SK-N-SH (cell line): ENCODE measurements around the gene AGAP9. TPM values are rescaled to one million over a fixed set of nuclear protein-coding genes. Genes with fewer than 3 reads are reported as not detected.

Experiments
- CTCF ChIA-PET: fragments of 300-600, 350-600 bp; formaldehyde crosslinking; extraction: SDS; loops from one replicate; lab custom pipeline; 2021; lab: Yijun Ruan, JAX
- POLR2A ChIA-PET: fragments of 350-600 bp; sonication (Branson Sonifier 250); formaldehyde crosslinking; extraction: SDS; loops from one replicate; lab custom pipeline; 2020; ENCODE audit warnings: antibody characterized with exemption, inconsistent platforms; lab: Yijun Ruan, JAX
- DNase-seq: peaks from one replicate; pipeline ENCODE4 v3.0.0; 2012
- H2AFZ ChIP-seq: fragments of 200-600 bp; sonication (generic); 2 replicates; pipeline ENCODE4 v1.8.1; 2016; ENCODE audit warnings: antibody characterized with exemption, mild to moderate bottlenecking, low read depth
- H3F3A ChIP-seq: fragments of 200-600 bp; sonication (generic); replicated peaks from 2 replicates; pipeline ENCODE3; 2016; ENCODE audit warnings: antibody characterized with exemption, mild to moderate bottlenecking; ENCODE audit not compliant: insufficient read depth
- H3K27ac ChIP-seq, 2 experiments: fragments of 200-500 bp in 1 of 2; fragments of 200-600 bp in 1 of 2; sonication (Bioruptor generic) in 1 of 2; sonication (generic), shearing (Covaris generic) in 1 of 2; 2 replicates each; pipeline versions ENCODE4 v1.5.1 to v1.6.1; 2014 to 2016; ENCODE audit warnings: low read depth in 2 of 2, inconsistent platforms in 1 of 2, low read length in 1 of 2, mild to moderate bottlenecking in 1 of 2, mixed read lengths in 1 of 2
- H3K27me3 ChIP-seq: fragments of 200-600 bp; sonication (generic), shearing (Covaris generic); 2 replicates; pipeline ENCODE4 v1.6.1; 2016; ENCODE audit warnings: mixed run types; ENCODE audit not compliant: insufficient read depth
- H3K36me3 ChIP-seq, 2 experiments: fragments of 200-500 bp in 1 of 2; fragments of 200-600 bp in 1 of 2; sonication (Bioruptor generic) in 1 of 2; sonication (generic) in 1 of 2; replicated peaks in 1 of 2; 2 replicates each; pipeline versions ENCODE3 to v1.5.1; 2014 to 2016; ENCODE audit warnings: low read length in 1 of 2, mild to moderate bottlenecking in 1 of 2; ENCODE audit not compliant: insufficient read depth in 2 of 2, control insufficient read depth in 1 of 2
- H3K4me1 ChIP-seq, 2 experiments: fragments of 200-500 bp in 1 of 2; fragments of 200-600 bp in 1 of 2; sonication (Bioruptor generic) in 1 of 2; sonication (generic), shearing (Covaris generic) in 1 of 2; 2 replicates each; pipeline versions ENCODE4 v1.5.1 to v1.6.1; 2014 to 2016; ENCODE audit warnings: low read depth in 1 of 2, low read length in 1 of 2, mixed run types in 1 of 2; ENCODE audit not compliant: insufficient read depth in 2 of 2, control insufficient read depth in 1 of 2
- H3K4me2 ChIP-seq: fragments of 200-600 bp; sonication (generic), shearing (Covaris generic); 2 replicates; pipeline ENCODE4 v1.6.1; 2017; ENCODE audit warnings: mixed run types
- H3K4me3 ChIP-seq, 2 experiments: fragments of 200-500 bp in 1 of 2; fragments of 200-600 bp in 1 of 2; sonication (Bioruptor generic) in 1 of 2; sonication (generic), shearing (Covaris generic) in 1 of 2; 2 replicates each; pipeline versions ENCODE4 v1.5.1 to v1.8.1; 2014 to 2016; ENCODE audit warnings: low read depth in 2 of 2, inconsistent platforms in 1 of 2, low read length in 1 of 2, mild to moderate bottlenecking in 1 of 2, mixed read lengths in 1 of 2, moderate library complexity in 1 of 2
- H3K79me2 ChIP-seq: fragments of 200-600 bp; sonication (generic); 2 replicates; pipeline ENCODE4 v1.8.1; 2017; ENCODE audit warnings: mild to moderate bottlenecking; ENCODE audit not compliant: insufficient read depth
- H3K9ac ChIP-seq: fragments of 200-600 bp; sonication (generic); 2 replicates; pipeline ENCODE4 v1.6.1; 2017; ENCODE audit warnings: mixed run types
- H3K9me2 ChIP-seq: fragments of 200-600 bp; sonication (generic); 2 replicates; pipeline ENCODE4 v1.6.1; 2017; ENCODE audit warnings: mixed run types
- H3K9me3 ChIP-seq: fragments of 200-600 bp; sonication (generic); 2 replicates; pipeline ENCODE4 v1.6.1; 2017; ENCODE audit warnings: mixed run types, mild to moderate bottlenecking, moderate library complexity
- H4K20me1 ChIP-seq: fragments of 200-600 bp; sonication (generic); 2 replicates; pipeline ENCODE4 v1.6.1; 2017; ENCODE audit warnings: mild to moderate bottlenecking, mixed run types; ENCODE audit not compliant: insufficient read depth
- CHD2 ChIP-seq: fragments of 150-350 bp; IDR thresholded peaks from 2 replicates; pipeline ENCODE4 v1.6.1; 2018; ENCODE audit warnings: low read length; ENCODE audit not compliant: partially characterized antibody
- EP300 ChIP-seq, 2 experiments: IDR thresholded peaks; 2 replicates each; pipeline versions ENCODE4 v1.4.0 to v1.6.1; 2012; ENCODE audit warnings: borderline replicate concordance in 1 of 2, low read depth in 1 of 2, low read length in 1 of 2
- EZH2phosphoT487 ChIP-seq: fragments of 200-600 bp; sonication (generic); IDR thresholded peaks from 2 replicates; pipeline ENCODE4 v1.6.1; 2017; ENCODE audit warnings: low read depth, mixed run types, mild to moderate bottlenecking, antibody characterized with exemption, moderate library complexity, borderline replicate concordance
- JUND ChIP-seq: IDR thresholded peaks from 2 replicates; pipeline ENCODE4 v1.4.0; 2012
- MEF2A ChIP-seq: IDR thresholded peaks from 2 replicates; pipeline ENCODE4 v1.4.0; 2012; ENCODE audit warnings: low read depth, borderline replicate concordance
- NFIC ChIP-seq: IDR thresholded peaks from 2 replicates; pipeline ENCODE4 v1.4.0; 2012; ENCODE audit warnings: borderline replicate concordance
- POLR2AphosphoS5 ChIP-seq: IDR thresholded peaks from 2 replicates; pipeline ENCODE4 v1.6.1; 2012; ENCODE audit warnings: low read depth, low read length
- RFX5 ChIP-seq: IDR thresholded peaks from 2 replicates; pipeline ENCODE4 v1.6.1; 2012; ENCODE audit warnings: mild to moderate bottlenecking, improper control_type of control experiment, low read length
- TAF1 ChIP-seq: IDR thresholded peaks from 2 replicates; pipeline ENCODE4 v1.6.1; 2012; ENCODE audit warnings: low read depth, mild to moderate bottlenecking, low read length, moderate library complexity, borderline replicate concordance
- USF2 ChIP-seq: fragments of 150-350 bp; IDR thresholded peaks from 2 replicates; pipeline ENCODE4 v1.6.1; 2017; ENCODE audit warnings: antibody characterized with exemption, low read length, low read depth, borderline replicate concordance
- WGBS: methylation state at CpG from one replicate; pipeline ENCODE4 v1.1.6; 2017; ENCODE audit warnings: low lambda C conversion rate; 5-methylcytosine and 5-hydroxymethylcytosine counted together
- polyA plus RNA-seq, 3 experiments: library from polyadenylated mRNA; depleted of rRNA; stranded (reverse); fragments of >200 nt; gene quantifications; 2 replicates each; pipeline ENCODE4 v1.2.3, GENCODE V29; 2012
- small RNA-seq, 7 experiments: library from RNA; depleted of rRNA; stranded (forward); fragments of <200 nt; gene quantifications; one replicate each; pipeline ENCODE3, GENCODE V24; 2012
- TF ChIP-seq, protein P1 (sequence below): IDR thresholded peaks from 2 replicates; pipeline ENCODE4 v1.4.0; 2012; ENCODE audit warnings: low read depth
- TF ChIP-seq, protein P2 (sequence below): fragments of 150-350 bp; IDR thresholded peaks from 2 replicates; pipeline ENCODE4 v1.6.1; 2016; ENCODE audit warnings: mild to moderate bottlenecking, low read depth, low read length

AGAP9 gene
- polyA plus RNA-seq, 1 of the 3 experiments (the other 2 are of a cell fraction): 9.1 TPM

DNA sequence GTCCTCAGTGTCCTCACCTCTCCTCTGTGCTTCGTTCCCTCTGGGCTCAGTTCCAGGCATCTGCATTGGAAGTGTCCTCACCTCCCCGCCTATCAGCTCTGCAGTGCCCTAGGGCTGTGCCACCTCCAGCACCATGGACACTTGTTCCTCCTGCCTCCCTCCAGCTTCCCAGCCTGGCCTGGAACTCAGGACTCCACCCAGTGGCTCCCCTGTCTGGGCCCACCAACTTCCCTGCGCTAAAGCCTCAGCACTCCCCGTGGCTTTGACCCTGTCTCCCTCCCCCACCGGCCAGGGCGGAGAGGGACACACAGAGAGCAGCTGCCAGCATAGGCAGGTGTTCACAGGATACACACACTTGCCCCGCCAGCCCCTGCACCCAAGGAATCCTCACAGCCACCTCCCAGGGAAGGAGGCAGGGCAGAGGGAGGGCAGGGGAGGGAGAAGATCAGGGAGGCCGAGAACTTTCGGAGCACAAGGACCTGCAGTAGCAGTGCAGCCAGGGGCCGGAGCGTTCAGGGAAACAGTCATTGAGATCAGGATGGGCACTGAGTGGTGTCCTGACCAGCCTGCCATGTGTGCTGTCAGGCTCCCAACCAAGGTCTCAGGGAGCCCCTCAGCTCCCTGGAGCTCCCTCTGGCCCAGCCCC is 70.8 kb downstream of the AGAP9 start:
- WGBS: 71% methylated on average over 8 of the region's 11 CpGs
- H3K4me2 ChIP-seq: no peak overlapping the region
- H3K36me3 ChIP-seq: no peaks in the 10 kb centered on the region
- POLR2A ChIA-PET: interaction anchor here (0.6 kb wide), 1 partner anchor 47 kb away, joined by 5 read pairs; no protein-coding TSS in a partner anchor
- H3K9me2 ChIP-seq: no peaks in the 10 kb centered on the region
- H3K27me3 ChIP-seq: no peaks in the 10 kb centered on the region
- no peaks in the 10 kb centered on the region for H3F3A ChIP-seq
- CTCF ChIA-PET: no interaction called here
- DNase-seq: peak; percentile 30
- H4K20me1 ChIP-seq: no peaks in the 10 kb centered on the region
- H3K79me2 ChIP-seq: no peaks in the 10 kb centered on the region
- peaks cover 0 to 11% of the 10 kb centered on the region in 2 experiments; a peak in 1 of 4 replicates for H3K4me1 ChIP-seq
- H3K9me3 ChIP-seq: no peaks in the 10 kb centered on the region
- H3K27ac ChIP-seq: no peak overlapping the region
- TF ChIP-seq POLR2AphosphoS5 (no peak), JUND (no peak), EP300 (IDR thresholded peaks at IDR 0.05; ENCODE audit: borderline replicate concordance in 1 of 2, low read depth in 1 of 2, low read length in 1 of 2) (no peak), CHD2 (no peak), USF2 (no peak), TAF1 (no peak)
- TF ChIP-seq, protein P1, sequence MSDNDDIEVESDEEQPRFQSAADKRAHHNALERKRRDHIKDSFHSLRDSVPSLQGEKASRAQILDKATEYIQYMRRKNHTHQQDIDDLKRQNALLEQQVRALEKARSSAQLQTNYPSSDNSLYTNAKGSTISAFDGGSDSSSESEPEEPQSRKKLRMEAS: no peak
- TF ChIP-seq, protein P2, sequence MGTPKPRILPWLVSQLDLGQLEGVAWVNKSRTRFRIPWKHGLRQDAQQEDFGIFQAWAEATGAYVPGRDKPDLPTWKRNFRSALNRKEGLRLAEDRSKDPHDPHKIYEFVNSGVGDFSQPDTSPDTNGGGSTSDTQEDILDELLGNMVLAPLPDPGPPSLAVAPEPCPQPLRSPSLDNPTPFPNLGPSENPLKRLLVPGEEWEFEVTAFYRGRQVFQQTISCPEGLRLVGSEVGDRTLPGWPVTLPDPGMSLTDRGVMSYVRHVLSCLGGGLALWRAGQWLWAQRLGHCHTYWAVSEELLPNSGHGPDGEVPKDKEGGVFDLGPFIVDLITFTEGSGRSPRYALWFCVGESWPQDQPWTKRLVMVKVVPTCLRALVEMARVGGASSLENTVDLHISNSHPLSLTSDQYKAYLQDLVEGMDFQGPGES: no peak
- no peak overlapping the region for H3K9ac ChIP-seq
- H2AFZ ChIP-seq: no peak overlapping the region
- H3K4me3 ChIP-seq: no peak overlapping the region

GRCh38 chr10:47451998-47452494 is 71.4 kb downstream of the AGAP9 start:
- ChIA-PET CTCF (no interaction called here), POLR2A (no interaction called here)
- DNase-seq: no peak
- H3F3A ChIP-seq: no peaks in the 10 kb centered on the region
- no peaks in the 10 kb centered on the region for H3K79me2 ChIP-seq
- no peak overlapping the region for H3K9ac ChIP-seq
- TF ChIP-seq NFIC (no peak), RFX5 (no peak), EZH2phosphoT487 (no peak), MEF2A (no peak)
- H3K4me3 ChIP-seq: no peak overlapping the region
- no peaks in the 10 kb centered on the region for H3K27me3 ChIP-seq
- no peaks in the 10 kb centered on the region for H4K20me1 ChIP-seq
- no peaks in the 10 kb centered on the region for H3K9me3 ChIP-seq
- H3K9me2 ChIP-seq: no peaks in the 10 kb centered on the region
- WGBS: 59% methylated on average over 2 of the region's 7 CpGs
- peaks cover 0 to 11% of the 10 kb centered on the region in 2 experiments; a peak in 1 of 4 replicates for H3K4me1 ChIP-seq
- H2AFZ ChIP-seq: no peak overlapping the region
- H3K36me3 ChIP-seq: no peaks in the 10 kb centered on the region
- H3K27ac ChIP-seq: no peak overlapping the region
- H3K4me2 ChIP-seq: no peak overlapping the region

Small RNA genes lying within 50 kb of the gene (small RNA-seq; reads per million reads assigned to genes)
- gene AL591684.3 (0 reads per million in 7 experiments), gene RNA5SP312 (0 reads per million in 7 experiments)

Other genes with a start within 250 kb of the AGAP9 start
- 0.02 TPM in 1 of 2 replicates, not detected in the other for gene GDF10, start 223.4 kb downstream of the AGAP9 start, polyA plus RNA-seq (2012; rRNA removed)
- not detected in 2 replicates for gene GDF2, start 201.2 kb downstream of the AGAP9 start, polyA plus RNA-seq (2012; rRNA removed)
- gene RBP3, start 175.3 kb downstream of the AGAP9 start, polyA plus RNA-seq (2012; rRNA removed): not detected in 2 replicates
- 0.59 and 0.81 TPM in 2 replicates for gene ZNF488, start 139.3 kb downstream of the AGAP9 start, polyA plus RNA-seq (2012; rRNA removed)
- 0.15 and 0.41 TPM in 2 replicates for gene ANXA8, start 39.5 kb downstream of the AGAP9 start, polyA plus RNA-seq (2012; rRNA removed)
- gene FAM25G, start 31.9 kb downstream of the AGAP9 start, polyA plus RNA-seq (2012; rRNA removed): not detected in 2 replicates
- gene SYT15B, start 240.0 kb upstream of the AGAP9 start, polyA plus RNA-seq (2012; rRNA removed): not detected in 2 replicates